HG03460 (cell line): ENCODE results near the gene PRKCZ.
"Not testable (repeated sequence)": the region's sequence is repeated elsewhere in the genome, so short reads cannot be mapped to it uniquely, and the experiment has no call there.

Source experiments
- ATAC-seq: cut with Tn5 transposase; IDR thresholded peaks from one replicate; pipeline ENCODE4 v1.9.1; 2021; ENCODE audit not compliant: unreplicated experiment

Gene PRKCZ

DNA sequence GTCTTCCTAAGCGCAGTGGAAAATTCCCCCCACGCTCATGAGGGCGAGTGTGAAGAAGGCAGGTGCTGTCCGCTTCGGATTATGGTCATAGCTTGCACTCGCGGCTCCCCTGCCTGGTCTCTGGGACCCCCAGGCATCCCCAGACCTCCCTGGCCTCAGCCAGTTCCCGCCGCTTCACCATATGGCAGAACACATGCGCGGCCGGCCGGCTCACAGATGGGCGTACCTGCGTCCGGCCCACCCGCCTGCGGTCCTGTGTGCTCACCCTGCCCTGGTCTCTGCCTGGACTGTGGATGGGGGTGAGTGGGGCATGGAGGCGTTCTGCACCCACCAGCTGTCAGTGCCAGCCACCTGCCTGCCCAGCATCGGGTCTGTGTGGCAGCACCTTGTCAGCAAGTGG is 34.1 kb downstream of the PRKCZ start:
- ATAC-seq = no peak

GRCh38 chr1:2085080-2085479 is 34.9 kb downstream of the PRKCZ start:
- no peak for ATAC-seq

GRCh38 chr1:2086446-2087078 is 36.4 kb downstream of the PRKCZ start:
- no peak for ATAC-seq

DNA sequence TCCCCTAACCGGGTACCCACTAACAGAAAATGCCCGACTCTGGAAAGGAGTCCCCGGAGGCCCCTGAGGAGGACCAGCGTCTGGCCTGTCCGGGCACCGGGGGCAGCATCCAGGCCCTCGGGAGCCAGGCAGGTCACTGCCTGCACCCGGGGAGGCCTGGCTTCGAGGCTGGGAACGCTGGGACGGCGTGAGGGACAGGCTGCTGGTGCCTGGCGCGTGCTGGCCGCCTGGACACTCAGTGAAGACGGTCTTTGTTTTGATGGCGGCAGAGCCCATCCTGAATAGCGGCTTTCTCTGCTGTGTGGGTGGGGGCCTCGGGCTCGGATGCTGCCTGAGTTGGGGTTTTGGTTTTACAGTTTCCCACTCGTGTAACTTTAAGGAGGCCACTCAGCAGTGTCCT is 37.6 kb downstream of the PRKCZ start:
- no peak for ATAC-seq

- ATAC-seq = no peak
Measured at GRCh38 chr1:2088458-2088857, 38.2 kb downstream of the PRKCZ start.

DNA sequence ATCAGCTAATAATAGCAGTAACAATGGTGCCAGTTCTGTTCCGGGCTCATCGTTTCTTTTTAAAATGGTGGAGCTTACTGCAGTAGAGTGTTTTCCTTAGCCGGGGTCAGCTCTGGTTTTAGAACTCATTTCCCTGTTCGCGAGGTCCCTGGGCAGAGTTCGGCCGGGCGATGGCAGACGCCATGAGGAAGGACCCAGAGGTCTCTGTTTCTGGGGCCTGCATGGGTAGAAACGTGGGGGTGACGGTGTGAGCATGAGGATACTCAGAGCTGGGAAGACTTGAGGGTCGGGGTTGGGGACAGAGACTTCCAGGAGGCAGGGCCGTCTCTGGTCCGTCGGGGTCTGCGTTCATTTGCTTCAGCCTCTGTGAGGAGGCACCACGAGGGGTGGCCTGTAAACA is 38.8 kb downstream of the PRKCZ start:
- no peak for ATAC-seq

DNA sequence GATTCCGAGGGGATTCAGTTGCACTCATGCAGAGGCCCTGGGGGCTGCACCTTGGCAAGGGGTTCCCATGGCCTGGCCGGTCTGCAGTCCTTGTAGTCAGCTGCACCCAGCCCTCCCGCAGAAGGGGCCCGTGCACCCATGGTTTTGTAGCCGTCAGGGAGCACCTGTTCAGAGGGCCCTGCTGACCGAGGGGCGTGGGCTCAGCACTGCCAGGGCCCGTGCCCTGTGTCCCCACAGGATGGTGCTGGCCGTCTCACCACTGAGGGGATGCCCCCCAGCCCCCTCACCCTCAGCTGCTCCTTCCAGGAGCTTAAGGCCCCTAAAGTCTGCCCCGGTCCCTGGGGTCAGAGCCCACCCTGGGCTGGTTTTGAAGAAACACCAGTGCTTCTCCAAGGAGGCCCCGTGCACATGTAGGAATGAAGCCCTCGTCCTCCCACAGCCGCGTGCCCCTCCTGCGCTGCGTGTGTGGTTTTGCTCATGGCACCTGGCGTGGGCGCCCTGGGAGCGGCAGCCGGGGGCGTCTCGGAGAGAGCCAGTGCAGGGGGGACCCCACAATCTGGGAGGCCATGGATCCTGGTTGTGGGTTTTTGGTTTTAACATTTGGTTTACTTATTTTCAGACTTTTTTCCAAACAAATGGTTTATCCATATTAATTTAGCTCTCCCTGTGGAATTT is 40.1 kb downstream of the PRKCZ start:
- ATAC-seq = no peak

DNA sequence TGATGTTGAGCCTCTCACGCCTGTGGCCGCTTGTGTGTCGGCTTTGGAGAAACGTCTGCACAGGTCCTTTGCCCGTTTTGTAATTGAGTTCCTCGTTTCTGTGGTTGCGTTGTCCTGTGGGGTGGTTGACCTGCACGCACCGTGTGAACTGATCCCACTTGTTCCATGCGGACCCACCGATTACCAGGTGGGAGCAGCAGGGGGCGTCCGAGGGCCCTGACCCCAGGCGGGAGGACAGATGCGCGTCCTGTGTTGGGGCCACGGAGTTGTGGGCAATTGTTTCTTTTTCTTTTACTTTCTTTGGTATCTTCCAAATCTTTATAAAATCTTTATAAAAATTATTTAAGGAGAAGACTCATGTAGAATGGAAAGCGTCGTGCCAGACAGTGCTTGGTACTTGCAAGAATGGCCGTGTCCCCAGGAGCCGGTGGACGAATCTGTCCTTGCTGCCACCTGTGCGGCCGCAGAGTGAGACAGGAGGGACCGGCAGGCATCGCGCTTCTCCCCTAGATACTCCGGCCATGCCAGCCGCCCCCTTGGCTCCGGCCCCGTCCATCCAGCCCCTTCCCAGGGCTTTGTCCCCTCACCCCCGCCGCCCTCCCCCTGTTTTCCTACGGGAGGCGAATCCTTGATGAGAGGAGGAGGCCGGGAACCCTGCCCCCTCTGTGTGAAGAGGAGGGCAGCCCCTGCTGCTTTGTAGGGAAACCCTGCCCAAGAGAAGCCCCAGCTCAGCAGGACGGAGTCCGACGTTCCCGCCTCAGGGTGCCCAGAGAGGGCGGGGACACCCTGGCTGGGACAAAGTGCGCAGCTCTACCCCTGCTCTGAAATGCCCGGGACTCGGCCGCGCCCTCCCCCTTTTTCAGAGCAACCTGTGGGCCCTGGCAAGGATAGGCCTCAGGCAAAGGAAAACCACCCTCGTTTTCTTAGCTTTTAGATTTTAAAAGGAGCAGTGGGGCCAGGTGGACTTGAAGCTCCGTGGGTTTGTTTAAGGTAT is 41.7 kb downstream of the PRKCZ start:
- ATAC-seq = no peak

DNA sequence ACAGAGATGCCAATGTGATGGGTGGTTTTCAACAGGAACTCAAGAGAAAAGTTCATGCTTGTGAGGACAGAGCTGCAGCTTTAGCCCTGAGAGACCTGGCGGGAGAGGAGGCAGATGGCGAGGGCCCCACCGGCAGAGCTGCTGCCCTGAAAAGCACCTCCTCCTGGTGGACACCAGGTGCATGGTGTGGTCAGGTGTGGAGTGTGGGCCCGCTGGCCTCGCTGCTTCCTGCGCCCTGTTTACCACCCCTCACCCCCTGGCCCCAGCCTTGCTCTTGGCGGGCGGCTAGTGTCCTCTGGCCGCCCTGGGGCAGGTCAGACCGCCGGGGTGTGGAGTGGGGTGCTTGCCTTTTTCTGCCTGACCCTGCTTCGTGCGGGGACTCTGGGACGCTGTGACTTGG is 42.8 kb downstream of the PRKCZ start:
- ATAC-seq = no peak

DNA sequence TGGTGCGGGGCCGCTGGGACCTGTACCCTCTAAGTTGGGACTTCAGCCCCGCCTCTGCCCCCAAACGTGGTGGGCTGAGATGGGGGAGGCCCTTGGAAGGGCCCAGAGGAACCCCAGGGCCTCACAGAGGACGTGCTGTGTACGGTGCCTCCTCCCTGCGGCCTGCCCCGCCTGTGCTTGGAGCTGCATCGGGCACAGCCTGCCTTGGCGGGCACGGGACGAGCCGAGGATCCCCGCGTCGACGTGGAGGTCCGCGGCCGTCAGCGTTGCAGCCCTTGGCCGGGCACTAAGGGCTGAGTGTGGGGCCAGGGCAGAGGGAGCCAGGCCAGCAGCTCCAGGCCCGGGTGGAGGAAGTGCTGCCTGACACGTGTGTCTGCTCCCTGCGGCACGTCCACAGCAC is 43.4 kb downstream of the PRKCZ start:
- ATAC-seq = no peak

- ATAC-seq = not testable (repeated sequence)
Measured at GRCh38 chr1:2094269-2095158, 44.3 kb downstream of the PRKCZ start.

- no peak for ATAC-seq
Measured at GRCh38 chr1:2095394-2095793, 45.2 kb downstream of the PRKCZ start.

- no peak for ATAC-seq
Measured at GRCh38 chr1:2095981-2096736, 45.9 kb downstream of the PRKCZ start.

- no peak for ATAC-seq
Measured at GRCh38 chr1:2097386-2098300, 47.4 kb downstream of the PRKCZ start.

- ATAC-seq = no peak
Measured at GRCh38 chr1:2098301-2098698, 48.1 kb downstream of the PRKCZ start.

- no peak for ATAC-seq
Measured at GRCh38 chr1:2098839-2099785, 48.9 kb downstream of the PRKCZ start.

DNA sequence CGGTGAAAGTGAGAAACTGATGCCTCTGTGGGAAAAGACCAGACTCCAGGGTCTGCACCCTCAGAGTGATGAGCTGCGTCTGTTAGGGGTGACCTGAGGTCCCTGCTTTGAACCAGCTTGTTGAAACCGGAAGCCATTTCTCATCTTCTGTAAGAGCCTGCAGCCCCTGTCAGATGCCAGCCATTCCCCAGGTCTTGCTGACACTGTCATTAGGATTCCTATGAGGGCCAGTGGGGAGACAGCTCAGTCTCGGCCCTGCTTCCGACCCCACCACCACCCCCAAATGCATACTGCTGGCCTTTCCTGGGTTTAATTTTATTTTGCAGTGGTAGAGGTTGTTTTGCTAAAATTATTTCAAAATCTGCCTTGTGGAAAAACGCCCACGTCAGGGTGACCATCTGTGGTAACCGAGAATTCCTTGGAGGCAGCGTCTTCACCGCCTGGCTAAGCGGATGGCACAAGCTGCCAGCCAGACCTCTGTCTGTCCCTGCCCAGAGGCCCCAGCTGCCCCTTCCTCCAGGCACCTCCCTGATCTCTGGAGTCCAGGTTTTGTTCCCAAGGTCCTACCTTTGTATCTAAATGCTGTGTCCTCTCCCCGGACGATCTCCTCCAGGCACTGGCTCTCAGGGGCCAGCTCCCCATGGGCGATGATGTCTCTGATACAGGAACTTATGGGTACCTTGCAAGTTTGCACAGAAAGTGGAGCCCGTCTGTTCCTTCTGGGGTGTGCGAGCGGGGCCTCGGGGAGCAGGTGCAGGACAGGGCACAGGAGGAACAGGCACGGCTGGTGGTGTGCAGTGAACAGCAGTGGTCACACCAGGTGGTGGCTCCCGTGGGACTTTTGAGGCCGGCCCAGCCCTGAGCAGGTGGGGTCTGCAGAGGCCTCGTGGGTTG is 49.9 kb downstream of the PRKCZ start:
- ATAC-seq = no peak
